Frontal cortex (tissue), 4 donors: Measurements from ENCODE around the gene FAM50B. TPM values are rescaled to one million over a fixed set of nuclear protein-coding genes. Genes with fewer than 3 reads are reported as not detected.

ENCODE experiments used
- DNase-seq, 2 donors: peaks; one replicate each; pipeline ENCODE4 v3.0.0; 2012; ENCODE audit warnings: low spot score in 2 of 2
- FAIRE-seq: peaks from 2 replicates; lab custom pipeline; 2012; peaks lifted over from hg19 to GRCh38; lab: Jason Lieb, UNC
- total RNA-seq: library from RNA; depleted of rRNA; stranded (reverse); fragments of >200 nt; gene quantifications from one replicate; pipeline ENCODE4 v1.2.3, GENCODE V29; 2014
- donor health status: control.
- donor health status: control.
- donor health status: control.

The FAM50B gene
- total RNA-seq, 1 donor from 2014 or later, result 22.0 TPM

DNA sequence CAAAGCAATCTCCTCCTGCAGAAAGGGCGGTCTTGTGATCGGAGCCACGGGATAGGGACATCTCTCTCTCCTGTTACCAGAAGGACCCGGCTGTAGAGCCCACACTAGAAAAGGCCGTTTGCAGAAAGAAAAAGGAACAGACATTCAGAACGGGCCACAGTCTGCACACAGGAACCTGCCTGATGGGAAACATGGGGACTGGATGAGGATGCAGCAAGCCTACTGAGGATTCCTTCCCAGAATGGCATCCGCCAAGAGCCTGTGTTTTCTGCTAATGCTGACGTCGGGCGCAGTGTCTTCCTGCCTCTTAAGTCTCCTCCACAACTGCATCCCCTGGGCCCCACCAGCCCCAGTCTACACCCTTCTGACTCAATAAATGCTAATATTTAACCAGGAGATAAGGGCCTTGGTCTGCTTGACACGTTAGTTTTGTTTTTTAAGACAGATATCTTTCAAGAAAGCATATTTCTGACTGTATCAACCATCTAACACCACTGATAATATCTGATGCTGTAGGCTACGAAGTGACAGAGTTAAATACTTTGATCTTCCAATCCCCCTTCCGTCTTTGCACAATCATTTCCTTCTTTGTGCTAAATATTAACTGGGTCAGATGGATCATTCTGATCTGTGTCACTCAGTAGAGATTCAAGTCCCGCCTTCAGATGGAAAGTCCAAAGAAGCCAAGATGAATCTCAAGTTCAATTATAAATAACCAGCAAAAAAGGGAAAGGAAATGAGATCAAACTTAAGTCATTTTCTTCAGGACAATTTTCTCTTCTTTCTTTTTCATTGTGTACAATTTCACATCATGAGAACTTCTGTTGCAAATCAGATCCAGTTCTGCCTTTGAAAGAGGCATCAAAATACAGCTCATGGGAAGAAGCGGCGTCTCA lies 20.7 kb downstream of the FAM50B start:
- DNase-seq (no peak), FAIRE-seq (no peak)

DNA sequence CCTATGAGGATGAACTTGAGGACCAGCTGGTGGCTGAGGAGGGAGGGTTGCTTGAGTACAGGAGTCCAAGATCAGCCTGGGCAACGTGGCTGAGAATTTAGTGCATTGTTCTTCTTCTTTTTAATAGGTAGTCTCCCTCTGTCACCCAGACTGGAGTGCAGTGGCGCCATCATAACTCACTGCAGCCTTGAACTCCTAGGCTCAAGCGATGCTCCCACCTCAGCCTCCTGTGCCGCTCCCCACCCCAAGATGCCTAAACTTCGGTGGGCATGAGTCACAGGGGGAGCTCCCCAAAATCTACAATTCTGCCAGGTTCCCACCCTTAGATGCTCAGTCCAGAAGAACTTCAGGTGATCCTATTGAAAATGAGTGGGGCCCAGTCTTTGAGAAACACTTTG lies 21.4 kb downstream of the FAM50B start:
- FAIRE-seq (no peak), DNase-seq (no peak)

GRCh38 chr6:3871515-3871914 lies 22.3 kb downstream of the FAM50B start:
- DNase-seq, result no peak
- FAIRE-seq, result no peak

DNA sequence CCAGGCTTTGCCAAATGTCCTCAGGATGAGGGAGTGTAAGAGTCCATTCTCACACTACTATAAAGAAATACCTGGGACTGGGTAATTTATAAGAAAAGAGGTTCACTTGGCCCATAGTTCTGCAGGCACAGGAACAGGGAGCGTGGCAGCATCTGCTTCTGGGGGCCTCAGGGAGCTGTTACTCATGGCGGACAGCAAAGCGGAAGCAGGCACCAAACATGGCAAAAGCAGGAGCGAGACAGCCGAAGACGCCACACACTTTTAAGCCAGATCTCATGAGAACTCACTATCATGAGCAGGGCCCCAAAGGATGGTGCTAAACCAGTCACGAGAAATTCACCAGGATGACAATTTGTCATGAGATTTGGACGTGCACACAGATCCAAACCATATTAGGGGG lies 22.8 kb downstream of the FAM50B start:
- DNase-seq, result no peak

DNA sequence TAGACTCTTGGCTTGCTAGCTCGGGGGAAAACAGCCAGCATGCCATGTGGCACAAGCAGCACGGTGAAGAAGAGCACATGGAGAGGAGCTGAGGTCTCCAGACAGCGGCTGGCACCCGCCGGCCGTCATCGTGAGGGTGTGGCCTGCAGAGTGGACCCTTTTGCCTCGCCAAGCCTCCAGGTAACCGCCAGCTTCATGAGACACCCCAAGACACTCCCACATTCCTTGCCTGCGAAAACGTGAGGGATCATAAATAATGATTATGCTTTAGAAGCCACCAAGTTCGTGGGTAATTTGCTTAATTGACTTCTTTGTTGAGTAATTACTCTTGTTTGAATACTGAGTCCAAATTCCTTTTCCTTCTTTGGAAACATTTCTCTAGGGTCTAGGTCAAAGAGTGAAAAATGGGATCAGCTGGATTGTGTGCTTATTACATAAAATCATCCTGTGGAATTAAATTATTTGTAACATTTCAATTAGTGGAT lies 23.2 kb downstream of the FAM50B start:
- FAIRE-seq (no peak), DNase-seq (no peak)

More for the DNA sequence above, 22.8 kb downstream of the FAM50B start:
- FAIRE-seq, result no peak

GRCh38 chr6:3873051-3873450 lies 23.9 kb downstream of the FAM50B start:
- DNase-seq, result no peak
- no peak for FAIRE-seq

DNA sequence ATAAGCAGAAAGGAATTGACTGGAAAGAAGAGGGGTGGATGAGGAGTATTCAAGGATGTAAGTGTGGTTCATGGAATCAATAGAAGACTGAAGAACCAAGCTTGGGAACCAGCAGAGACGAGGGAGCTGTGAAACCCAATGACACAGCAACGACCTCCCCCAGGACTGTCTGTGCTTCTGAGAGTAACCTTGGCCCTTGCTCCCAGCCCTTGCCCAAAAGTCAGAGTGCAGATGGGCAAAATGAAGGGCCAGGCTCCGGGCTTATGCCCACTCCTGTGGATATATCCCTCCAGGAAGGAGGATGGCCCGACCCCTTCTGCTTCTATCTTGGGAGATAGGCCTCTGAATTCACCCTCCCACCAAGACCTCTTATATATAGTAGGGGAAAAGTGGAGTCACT lies 24.9 kb downstream of the FAM50B start:
- FAIRE-seq (no peak), DNase-seq (no peak)

GRCh38 chr6:3875486-3875885 lies 26.3 kb downstream of the FAM50B start:
- FAIRE-seq (no peak), DNase-seq (no peak)

- FAIRE-seq (no peak), DNase-seq (no peak)
Observed at GRCh38 chr6:3876101-3876500, 26.9 kb downstream of the FAM50B start.

- DNase-seq, result no peak
- no peak for FAIRE-seq
Observed at GRCh38 chr6:3876866-3877265, 27.7 kb downstream of the FAM50B start.

DNA sequence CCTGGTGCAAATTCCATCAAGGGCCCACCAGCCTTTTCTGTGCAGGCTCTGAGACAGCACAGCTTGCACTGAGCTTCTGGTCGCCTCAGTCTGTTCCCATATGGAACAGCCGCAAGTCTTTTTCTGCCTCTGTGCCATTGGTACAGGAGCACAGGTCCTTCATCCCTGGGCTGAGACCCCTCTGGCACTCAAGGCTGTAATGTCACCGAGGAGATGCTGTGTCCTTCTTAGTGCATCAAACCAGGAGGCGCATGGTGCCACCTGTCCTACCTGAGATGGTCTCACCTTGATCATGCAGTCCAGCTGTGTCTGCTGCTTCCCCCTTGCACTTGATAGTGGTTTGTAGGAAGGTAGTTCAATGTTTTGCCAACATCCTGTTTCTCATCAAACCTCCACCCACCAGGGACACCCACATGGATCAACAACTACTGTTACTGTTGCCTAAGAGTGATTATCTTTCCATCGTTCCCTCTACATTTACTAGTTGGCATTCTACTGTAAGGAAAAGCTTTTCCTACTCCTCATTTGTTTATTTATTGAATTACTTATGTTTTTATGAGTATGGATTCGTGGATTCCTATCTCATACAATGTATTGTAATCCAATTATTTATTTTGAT lies 29.0 kb downstream of the FAM50B start:
- FAIRE-seq, result no peak
- DNase-seq, result no peak

DNA sequence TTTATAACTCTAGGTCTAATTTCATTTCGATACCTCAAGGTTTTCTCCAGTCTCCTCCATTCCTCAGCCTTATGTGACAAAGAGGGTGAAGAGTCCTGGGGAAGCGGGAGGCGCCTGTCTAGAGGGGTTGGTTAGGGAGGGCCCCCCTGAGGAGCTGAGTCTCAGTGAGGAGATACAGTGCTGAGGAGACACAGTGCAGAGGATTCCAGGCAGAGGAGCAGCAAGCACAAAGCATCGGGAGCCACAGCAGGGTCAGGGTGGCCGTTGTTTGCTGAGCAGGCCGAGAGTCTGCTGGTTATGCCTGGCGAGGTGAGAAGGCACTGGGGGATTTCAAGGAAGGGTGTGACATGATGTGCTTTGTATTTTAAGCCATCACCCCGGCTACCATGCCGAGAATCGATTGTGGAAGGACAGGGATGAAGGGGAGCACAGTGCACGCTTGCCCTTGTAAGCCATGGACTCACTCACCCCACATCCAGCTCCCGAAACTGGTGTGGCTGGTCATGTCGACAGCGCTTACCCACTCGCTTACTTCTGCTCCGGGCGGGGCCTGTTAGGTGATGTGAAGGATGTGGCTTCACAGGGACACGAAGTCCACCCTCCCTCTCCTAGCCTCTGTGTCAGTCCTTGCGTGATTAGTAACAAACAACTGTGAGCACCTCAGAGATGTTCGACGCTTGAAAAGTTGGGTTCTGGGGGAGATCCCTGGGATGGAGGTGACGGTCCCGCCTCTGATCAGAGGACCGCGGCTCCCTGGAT lies 30.2 kb downstream of the FAM50B start:
- FAIRE-seq (no peak), DNase-seq (no peak)

GRCh38 chr6:3881711-3882421 lies 32.7 kb downstream of the FAM50B start:
- FAIRE-seq, result no peak
- DNase-seq, result no peak

DNA sequence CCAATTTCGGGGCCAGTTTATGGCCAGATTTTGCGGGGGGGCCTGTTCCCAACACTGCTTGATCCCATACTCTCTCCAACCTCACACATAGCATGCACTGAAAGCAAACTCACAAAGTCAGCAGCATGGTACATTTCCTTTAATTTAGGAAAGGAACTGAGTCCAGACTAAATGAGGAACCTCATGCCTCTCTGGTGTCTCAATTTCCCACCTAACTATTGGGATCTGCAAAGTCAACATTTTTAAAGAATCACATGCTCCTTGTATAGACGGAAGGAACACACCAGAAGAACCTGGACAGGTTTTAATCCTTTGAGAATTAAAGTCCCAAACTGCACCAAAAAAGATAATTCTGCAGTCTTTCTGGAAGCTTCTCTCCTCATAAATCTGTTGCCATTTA lies 33.3 kb downstream of the FAM50B start:
- FAIRE-seq (no peak), DNase-seq (no peak)

DNA sequence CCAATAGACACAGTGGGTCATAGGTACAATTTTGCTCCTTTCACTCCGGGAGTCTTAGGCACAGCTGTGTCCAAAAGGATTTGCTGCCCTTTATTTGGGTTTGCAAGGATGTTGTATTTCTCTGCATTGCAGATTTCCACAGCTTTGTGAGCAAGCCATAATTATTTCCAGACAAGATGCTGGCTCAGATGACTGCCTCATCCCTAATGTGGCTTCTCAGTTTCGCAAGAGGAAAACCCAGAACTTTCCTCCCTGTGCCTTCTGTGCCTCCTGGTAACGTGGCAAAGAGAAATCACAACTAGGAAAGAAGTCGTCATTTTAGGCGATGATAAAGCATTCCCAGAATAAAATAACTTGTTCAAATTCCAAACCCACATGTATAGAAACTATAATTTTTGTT lies 33.7 kb downstream of the FAM50B start:
- DNase-seq (no peak), FAIRE-seq (no peak)

- DNase-seq, result no peak
- no peak for FAIRE-seq
Observed at GRCh38 chr6:3884007-3884745, 35.0 kb downstream of the FAM50B start.

DNA sequence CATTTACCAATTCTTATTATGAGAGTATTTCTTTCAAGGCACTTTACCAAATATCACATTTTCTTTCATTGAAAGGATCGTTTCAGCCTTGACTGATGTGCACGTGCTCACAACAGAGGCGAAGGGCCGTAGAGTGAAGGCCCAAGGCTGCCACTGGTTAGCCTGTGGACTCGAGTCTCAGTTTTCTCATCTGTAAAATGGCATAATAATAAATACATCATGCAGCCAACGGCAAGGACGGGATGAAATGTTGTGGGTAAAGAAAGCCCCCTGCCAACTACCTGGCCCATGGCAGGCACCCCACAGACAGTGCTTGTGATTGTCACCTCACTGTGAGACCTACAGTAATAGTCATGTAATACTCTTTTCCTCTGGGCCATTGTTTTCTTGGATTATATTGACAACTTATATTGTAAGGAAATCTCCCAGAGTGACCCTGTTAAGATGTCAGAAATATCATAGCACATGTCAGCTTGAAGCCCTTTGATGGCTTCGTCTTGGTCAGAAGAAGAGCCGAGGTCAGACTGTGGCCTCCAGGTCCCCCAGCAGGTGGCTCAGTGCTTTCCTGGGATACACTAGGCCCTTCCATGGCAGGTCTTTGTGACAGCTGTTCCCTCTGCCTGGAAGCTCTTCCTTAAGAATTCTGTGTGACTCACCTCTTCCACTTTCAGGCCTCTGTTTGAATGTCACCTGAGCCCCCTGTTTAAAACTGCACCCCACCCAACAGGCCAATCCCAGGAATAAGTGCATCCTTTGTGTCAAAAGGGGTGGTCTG lies 36.3 kb downstream of the FAM50B start:
- no peak for FAIRE-seq
- DNase-seq, result no peak

DNA sequence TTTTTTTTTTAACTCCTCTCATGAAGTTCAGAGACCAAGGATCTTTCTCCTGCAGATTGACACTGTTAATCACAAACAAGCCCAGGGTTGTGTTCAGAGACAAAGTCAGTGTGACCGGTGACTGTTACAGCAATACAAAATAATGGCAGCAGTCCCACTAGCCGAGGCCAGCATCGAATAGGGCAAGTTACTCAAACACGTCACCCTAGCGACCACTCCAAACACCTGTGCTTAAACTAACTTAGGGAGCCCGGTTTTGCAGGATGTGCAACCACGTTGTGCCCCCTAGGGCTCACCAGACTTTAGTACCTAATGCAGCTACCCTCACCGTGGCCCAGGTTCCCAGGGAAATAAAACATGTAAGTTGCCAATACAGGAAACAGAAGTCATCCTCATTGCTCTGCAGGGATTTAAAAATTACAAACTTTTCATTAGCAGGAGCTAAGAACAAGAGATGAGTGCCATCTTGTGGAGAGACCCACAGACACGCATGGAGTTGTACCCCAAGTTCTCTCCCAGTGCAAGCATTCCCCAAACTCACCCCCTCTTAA lies 38.1 kb downstream of the FAM50B start:
- peak in 1 of 2 donors; percentile 23 for DNase-seq
- FAIRE-seq, result no peak
